AG09309 (cell line): ENCODE data around the gene B4GALT2.

Experiments
- DNase-seq: peaks from one replicate; pipeline ENCODE4 v3.0.0-alpha.2; 2010; ENCODE audit warnings: low read depth
- H3K4me3 ChIP-seq: 2 replicates; pipeline ENCODE4 v1.5.1; 2011; ENCODE audit warnings: mild to moderate bottlenecking, low read depth, low read length, moderate library complexity; ENCODE audit not compliant: control insufficient read depth
- CTCF ChIP-seq: IDR thresholded peaks from 2 replicates; pipeline ENCODE4 v1.5.1; 2011; ENCODE audit warnings: mild to moderate bottlenecking, low read depth, low read length, inconsistent platforms; ENCODE audit not compliant: insufficient read depth, control insufficient read depth; ENCODE audit errors: missing control alignments

B4GALT2 gene

GRCh38 chr1:44034423-44034822, 55.4 kb downstream of the B4GALT2 start:
- no peak for TF ChIP-seq CTCF
- no peak for DNase-seq
- H3K4me3 ChIP-seq: no peak overlapping the region

- H3K4me3 ChIP-seq: no peak overlapping the region
- DNase-seq: no peak
- no peak for TF ChIP-seq CTCF
These were observed 56.1 kb downstream of the B4GALT2 start for GRCh38 chr1:44034976-44035716.

GRCh38 chr1:44035726-44036408, 56.9 kb downstream of the B4GALT2 start:
- no peak for TF ChIP-seq CTCF
- DNase-seq: no peak
- no peak overlapping the region for H3K4me3 ChIP-seq

GRCh38 chr1:44036409-44037139, 57.6 kb downstream of the B4GALT2 start:
- DNase-seq: no peak
- H3K4me3 ChIP-seq: no peak overlapping the region
- peak; percentile 82 for TF ChIP-seq CTCF

GRCh38 chr1:44037154-44037553, 58.1 kb downstream of the B4GALT2 start:
- no peak overlapping the region for H3K4me3 ChIP-seq
- no peak for TF ChIP-seq CTCF
- DNase-seq: no peak

GRCh38 chr1:44038876-44039657, 60.1 kb downstream of the B4GALT2 start:
- DNase-seq: no peak
- no peak overlapping the region for H3K4me3 ChIP-seq
- TF ChIP-seq CTCF: no peak
